GM13976 (cell line): ENCODE results near the gene ITIH3.

Experiments
- DNase-seq: peaks from one replicate; pipeline ENCODE4 v3.0.0; 2012; ENCODE audit warnings: low spot score
- CTCF ChIP-seq: IDR thresholded peaks from 2 replicates; pipeline ENCODE4 v1.5.1; 2012; ENCODE audit warnings: borderline replicate concordance, mild to moderate bottlenecking; ENCODE audit not compliant: insufficient read depth; ENCODE audit errors: extremely low read depth, missing control alignments, control extremely low read depth
- in situ Hi-C: fragments of 300-500 bp; cut with MboI; formaldehyde crosslinking; loops from one replicate; pipeline ENCODE4 v1.12.0; 2022; ENCODE audit warnings: low sequenced_read_pairs, mixed read lengths, inconsistent platforms; ENCODE audit not compliant: unreplicated experiment

The ITIH3 gene

GRCh38 chr3:52816199-52816598 lies 21.6 kb downstream of the ITIH3 start:
- no peak for DNase-seq
- in situ Hi-C loops = no loop called here
- TF ChIP-seq CTCF = no peak

GRCh38 chr3:52816654-52817053 lies 22.1 kb downstream of the ITIH3 start:
- no peak for DNase-seq
- in situ Hi-C loops = no loop called here
- no peak for TF ChIP-seq CTCF

- TF ChIP-seq CTCF = no peak
- in situ Hi-C loops = no loop called here
- no peak for DNase-seq
Measured at GRCh38 chr3:52817221-52817620, 22.6 kb downstream of the ITIH3 start.

GRCh38 chr3:52817860-52818259 lies 23.3 kb downstream of the ITIH3 start:
- no peak for DNase-seq
- in situ Hi-C loops = no loop called here

GRCh38 chr3:52819936-52820335 lies 25.3 kb downstream of the ITIH3 start:
- no peak for TF ChIP-seq CTCF
- no peak for DNase-seq
- in situ Hi-C loops = no loop called here

More at GRCh38 chr3:52817860-52818259, 23.3 kb downstream of the ITIH3 start:
- TF ChIP-seq CTCF = no peak

GRCh38 chr3:52820736-52821135 lies 26.1 kb downstream of the ITIH3 start:
- in situ Hi-C loops = no loop called here
- TF ChIP-seq CTCF = peak; percentile 49
- DNase-seq = peak; percentile 75

- in situ Hi-C loops = no loop called here
- TF ChIP-seq CTCF = no peak
- no peak for DNase-seq
Measured at GRCh38 chr3:52822363-52822762, 27.8 kb downstream of the ITIH3 start.
